Progenitor cell of endocrine pancreas (in vitro differentiated cells): ENCODE results near the gene ZDHHC5. TPM values are rescaled to one million over a fixed set of nuclear protein-coding genes. Genes with fewer than 3 reads are reported as not detected.

Experiments
- DNase-seq: peaks from one replicate; pipeline ENCODE4 v3.0.0; 2021; ENCODE audit warnings: low spot score; ENCODE audit not compliant: unreplicated experiment
- H3K27ac Mint-ChIP-seq: 2 replicates; pipeline ENCODE4 v1.8.0; 2021; ENCODE audit warnings: mild to moderate bottlenecking, moderate library complexity, mixed read lengths
- H3K27me3 Mint-ChIP-seq: 2 replicates; pipeline ENCODE4 v1.8.0; 2021; ENCODE audit warnings: mixed read lengths
- H3K36me3 Mint-ChIP-seq: 2 replicates; pipeline ENCODE4 v1.8.0; 2022; ENCODE audit warnings: mixed read lengths; ENCODE audit not compliant: insufficient read depth
- H3K4me1 Mint-ChIP-seq: 2 replicates; pipeline ENCODE4 v1.8.0; 2021; ENCODE audit warnings: low read depth, mixed read lengths
- H3K4me3 Mint-ChIP-seq: 2 replicates; pipeline ENCODE4 v1.8.0; 2021; ENCODE audit warnings: low read depth, mild to moderate bottlenecking, moderate library complexity, mixed read lengths
- H3K9me3 Mint-ChIP-seq: 2 replicates; pipeline ENCODE4 v1.8.0; 2021; ENCODE audit warnings: low read depth, mixed read lengths
- CTCF ChIP-seq: fragments of 200-600 bp; sonication (generic); IDR thresholded peaks from one replicate; pipeline ENCODE4 v1.5.0; 2021; ENCODE audit warnings: antibody characterized with exemption, mild to moderate bottlenecking; ENCODE audit not compliant: unreplicated experiment
- total RNA-seq: library from RNA; stranded (reverse); gene quantifications from 2 replicates; pipeline ENCODE4 v1.2.1, GENCODE V29; 2021

The ZDHHC5 gene
- total RNA-seq, 1 donor from 2014 or later: 56.7 TPM

- TF ChIP-seq CTCF: no peak
- peaks cover 5% of the 10 kb centered on the region for H3K4me1 Mint-ChIP-seq
- H3K36me3 Mint-ChIP-seq: peaks cover 10% of the 10 kb centered on the region
- H3K27ac Mint-ChIP-seq: no peak overlapping the region
- DNase-seq: no peak
- H3K4me3 Mint-ChIP-seq: no peak overlapping the region
- H3K9me3 Mint-ChIP-seq: no peaks in the 10 kb centered on the region
- H3K27me3 Mint-ChIP-seq: no peaks in the 10 kb centered on the region
Observed at GRCh38 chr11:57624864-57625263, 43.0 kb upstream of the ZDHHC5 start.

GRCh38 chr11:57626895-57627294 lies 41.0 kb upstream of the ZDHHC5 start:
- no peak overlapping the region for H3K4me3 Mint-ChIP-seq
- H3K27me3 Mint-ChIP-seq: peaks cover 4% of the 10 kb centered on the region
- peaks cover 5% of the 10 kb centered on the region for H3K4me1 Mint-ChIP-seq
- H3K36me3 Mint-ChIP-seq: peaks cover 4% of the 10 kb centered on the region
- no peak overlapping the region for H3K27ac Mint-ChIP-seq
- H3K9me3 Mint-ChIP-seq: no peaks in the 10 kb centered on the region
- TF ChIP-seq CTCF: no peak
- no peak for DNase-seq

GRCh38 chr11:57630171-57630570 lies 37.7 kb upstream of the ZDHHC5 start:
- DNase-seq: no peak
- no peak for TF ChIP-seq CTCF
- H3K4me1 Mint-ChIP-seq: no peaks in the 10 kb centered on the region
- H3K36me3 Mint-ChIP-seq: peaks cover 4% of the 10 kb centered on the region
- no peak overlapping the region for H3K4me3 Mint-ChIP-seq
- no peaks in the 10 kb centered on the region for H3K9me3 Mint-ChIP-seq
- H3K27ac Mint-ChIP-seq: no peak overlapping the region
- peaks cover 4% of the 10 kb centered on the region for H3K27me3 Mint-ChIP-seq

- H3K36me3 Mint-ChIP-seq: peaks cover 3% of the 10 kb centered on the region
- no peaks in the 10 kb centered on the region for H3K9me3 Mint-ChIP-seq
- DNase-seq: no peak
- TF ChIP-seq CTCF: no peak
- peaks cover 4% of the 10 kb centered on the region for H3K4me1 Mint-ChIP-seq
- peaks cover 4% of the 10 kb centered on the region for H3K27me3 Mint-ChIP-seq
- no peak overlapping the region for H3K27ac Mint-ChIP-seq
- H3K4me3 Mint-ChIP-seq: no peak overlapping the region
Observed at GRCh38 chr11:57632116-57632515, 35.8 kb upstream of the ZDHHC5 start.

GRCh38 chr11:57633394-57634070 lies 34.4 kb upstream of the ZDHHC5 start:
- no peak overlapping the region for H3K27ac Mint-ChIP-seq
- H3K27me3 Mint-ChIP-seq: peaks cover 4% of the 10 kb centered on the region
- peaks cover 1% of the 10 kb centered on the region for H3K36me3 Mint-ChIP-seq
- H3K4me3 Mint-ChIP-seq: no peak overlapping the region
- no peak for DNase-seq
- H3K4me1 Mint-ChIP-seq: peaks cover 11% of the 10 kb centered on the region
- TF ChIP-seq CTCF: no peak
- no peaks in the 10 kb centered on the region for H3K9me3 Mint-ChIP-seq
